ENCODE measurements around the gene SPDEF.

DNA sequence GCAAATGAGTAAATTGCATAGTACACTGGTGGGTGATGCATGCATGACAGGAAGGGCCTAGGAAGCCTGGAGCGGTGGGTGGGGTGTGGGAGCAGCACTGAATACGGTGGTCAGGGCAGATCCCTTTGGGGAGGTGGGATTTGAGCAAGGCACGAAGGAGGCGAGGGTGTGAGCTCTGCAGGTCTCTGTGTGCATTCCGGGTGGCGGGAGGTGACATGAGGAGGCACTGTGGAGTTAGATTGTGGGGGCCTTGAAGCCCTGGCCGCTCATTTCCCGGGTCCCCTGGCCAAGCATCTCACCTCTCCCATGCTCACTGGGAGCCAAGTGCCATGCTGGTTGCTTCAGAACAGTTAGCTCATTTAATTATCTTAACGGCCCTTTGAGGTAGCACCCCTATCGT is 6.2 kb upstream of the SPDEF start:
- TF ChIP-seq CTCF (IDR thresholded peaks at IDR 0.05; ENCODE audit: low read depth, low read length), result no peak
- TF ChIP-seq, protein P1, sequence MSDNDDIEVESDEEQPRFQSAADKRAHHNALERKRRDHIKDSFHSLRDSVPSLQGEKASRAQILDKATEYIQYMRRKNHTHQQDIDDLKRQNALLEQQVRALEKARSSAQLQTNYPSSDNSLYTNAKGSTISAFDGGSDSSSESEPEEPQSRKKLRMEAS (IDR thresholded peaks at IDR 0.05; ENCODE audit: low read depth, low read length), result no peak
